Thyroid gland (tissue), 4 donors: ENCODE results near the gene LRCOL1. TPM values are rescaled to one million over a fixed set of nuclear protein-coding genes. Genes with fewer than 3 reads are reported as not detected.

Experiments used
- DNase-seq, 2 donors: peaks; one replicate each; pipeline ENCODE4 v3.0.0-alpha.2; 2019
- H3K27ac ChIP-seq, 3 donors: fragments of 200-600 bp; sonication (generic); 1 replicate in 2 of 3; 2 replicates in 1 of 3; pipeline ENCODE4 v1.5.1; 2016 to 2019; ENCODE audit warnings: mild to moderate bottlenecking in 1 of 3, moderate library complexity in 1 of 3
- H3K27me3 ChIP-seq: fragments of 200-600 bp; sonication (generic); one replicate; pipeline ENCODE4 v1.5.1; 2019
- H3K36me3 ChIP-seq, 2 donors: fragments of 200-600 bp; sonication (generic); one replicate each; pipeline ENCODE4 v1.5.1; 2016 to 2019
- H3K4me1 ChIP-seq, 2 donors: fragments of 200-600 bp; sonication (generic); one replicate each; pipeline ENCODE4 v1.5.1; 2017 to 2019
- H3K4me3 ChIP-seq, 3 donors: fragments of 200-600 bp; sonication (generic); replicated peaks in 1 of 3; 1 replicate in 2 of 3; 2 replicates in 1 of 3; pipeline ENCODE4 v1.5.1; 2016; ENCODE audit warnings: mild to moderate bottlenecking in 1 of 3
- H3K9me3 ChIP-seq: fragments of 200-600 bp; sonication (generic); one replicate; pipeline ENCODE4 v1.5.1; 2017
- POLR2A ChIP-seq, 2 donors: fragments of 450-650 bp; IDR thresholded peaks; one replicate each; pipeline ENCODE4 v1.6.1; 2017; ENCODE audit warnings: antibody characterized with exemption in 2 of 2, mild to moderate bottlenecking in 2 of 2, moderate library complexity in 1 of 2
- WGBS, 2 donors: methylation state at CpG; one replicate each; pipeline ENCODE4 v1.1.5; 2017; 5-methylcytosine and 5-hydroxymethylcytosine counted together
- intact Hi-C: fragments of 100-400 bp; cut with DNase I; formaldehyde crosslinking; loops from one replicate; pipeline ENCODE4 v1.15.1; 2023
- total RNA-seq, 4 donors: library from RNA; depleted of rRNA; stranded (reverse); fragments of >200 nt; gene quantifications; one replicate each; pipeline ENCODE4 v1.2.3, GENCODE V29; 2016
- TF ChIP-seq, protein P1 (sequence below), 6 experiments: fragments of 200-600 bp in 3 of 6; fragments of 450-650 bp in 3 of 6; sonication (generic) in 3 of 6; IDR thresholded peaks; one replicate each; pipeline ENCODE4 v1.5.1; 2016 to 2019; ENCODE audit warnings: antibody characterized with exemption in 6 of 6, mild to moderate bottlenecking in 2 of 6, inconsistent platforms in 1 of 6, moderate library complexity in 1 of 6

LRCOL1 gene
- total RNA-seq, 4 donors from 2014 or later, result 0.89 to 3.2 (median 3.2) TPM; not detected in 1

DNA sequence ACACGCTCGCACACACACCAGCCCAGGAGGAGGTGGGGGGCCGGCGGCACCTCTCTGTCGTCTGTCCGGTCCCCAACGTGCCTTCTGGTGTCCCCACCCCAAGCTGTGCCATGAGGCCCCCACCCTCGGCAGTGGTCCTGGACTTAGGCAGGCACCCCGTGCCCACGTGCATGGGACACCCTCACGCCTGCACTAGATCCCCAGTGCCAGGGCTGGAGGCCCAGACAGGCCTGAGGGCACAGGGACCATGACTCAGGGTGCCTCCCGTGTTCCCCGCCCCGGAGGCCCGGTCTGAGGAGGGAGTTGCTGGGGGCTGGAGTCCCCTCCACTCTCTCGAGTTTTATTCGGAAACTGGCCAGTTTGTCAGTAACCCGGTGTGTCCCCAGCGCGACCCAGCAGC, 38.8 kb downstream of the LRCOL1 start:
- 93% methylated on average over 7 of the region's 20 CpGs; no CpG with 5 or more reads in 1 of the 2 donors for WGBS, 2 donors
- TF ChIP-seq, protein P1, sequence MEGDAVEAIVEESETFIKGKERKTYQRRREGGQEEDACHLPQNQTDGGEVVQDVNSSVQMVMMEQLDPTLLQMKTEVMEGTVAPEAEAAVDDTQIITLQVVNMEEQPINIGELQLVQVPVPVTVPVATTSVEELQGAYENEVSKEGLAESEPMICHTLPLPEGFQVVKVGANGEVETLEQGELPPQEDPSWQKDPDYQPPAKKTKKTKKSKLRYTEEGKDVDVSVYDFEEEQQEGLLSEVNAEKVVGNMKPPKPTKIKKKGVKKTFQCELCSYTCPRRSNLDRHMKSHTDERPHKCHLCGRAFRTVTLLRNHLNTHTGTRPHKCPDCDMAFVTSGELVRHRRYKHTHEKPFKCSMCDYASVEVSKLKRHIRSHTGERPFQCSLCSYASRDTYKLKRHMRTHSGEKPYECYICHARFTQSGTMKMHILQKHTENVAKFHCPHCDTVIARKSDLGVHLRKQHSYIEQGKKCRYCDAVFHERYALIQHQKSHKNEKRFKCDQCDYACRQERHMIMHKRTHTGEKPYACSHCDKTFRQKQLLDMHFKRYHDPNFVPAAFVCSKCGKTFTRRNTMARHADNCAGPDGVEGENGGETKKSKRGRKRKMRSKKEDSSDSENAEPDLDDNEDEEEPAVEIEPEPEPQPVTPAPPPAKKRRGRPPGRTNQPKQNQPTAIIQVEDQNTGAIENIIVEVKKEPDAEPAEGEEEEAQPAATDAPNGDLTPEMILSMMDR (IDR thresholded peaks at IDR 0.05), result no peak
- TF ChIP-seq POLR2A (IDR thresholded peaks at IDR 0.05), result no peak
- no peak for DNase-seq
- Histone ChIP-seq H3K4me1 (no peaks in the 10 kb centered on the region), H3K4me3 (no peak overlapping the region), H3K9me3 (no peaks in the 10 kb centered on the region), H3K36me3 (peaks cover 11 to 20% of the 10 kb centered on the region in 2 donors), H3K27me3 (no peaks in the 10 kb centered on the region), H3K27ac (no peak overlapping the region)
- intact Hi-C loops, result no loop called here

DNA sequence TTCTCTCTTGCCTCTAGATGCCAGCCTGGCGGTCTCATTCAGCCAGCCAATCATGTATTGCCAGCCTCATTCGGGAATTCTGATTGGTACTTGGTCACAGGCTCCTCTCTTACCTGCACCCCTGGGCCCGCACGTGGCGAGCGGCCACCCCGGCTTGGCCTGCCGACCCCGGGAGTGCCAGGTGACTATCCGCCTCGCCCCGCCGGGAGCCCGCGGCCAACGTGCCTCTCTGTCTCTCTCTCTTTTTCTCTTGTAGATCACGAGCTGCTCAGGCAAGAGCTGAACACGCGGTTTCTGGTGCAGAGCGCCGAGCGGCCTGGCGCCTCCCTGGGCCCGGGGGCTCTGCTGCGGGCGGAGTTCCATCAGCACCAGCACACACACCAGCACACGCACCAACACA, 39.3 kb downstream of the LRCOL1 start:
- intact Hi-C loops, result no loop called here
- no peak for DNase-seq
- Histone ChIP-seq H3K9me3 (no peaks in the 10 kb centered on the region), H3K36me3 (peaks cover 8 to 20% of the 10 kb centered on the region in 2 donors), H3K4me1 (no peaks in the 10 kb centered on the region), H3K27ac (no peak overlapping the region), H3K4me3 (no peak overlapping the region), H3K27me3 (no peaks in the 10 kb centered on the region)
- no peak for TF ChIP-seq POLR2A (IDR thresholded peaks at IDR 0.05)
- TF ChIP-seq, protein P1 (IDR thresholded peaks at IDR 0.05), result no peak
- WGBS, 2 donors, result 93 to 97% methylated on average over 23 to 27 of the region's 27 CpGs

- DNase-seq, result no peak
- no peak overlapping the region for H3K4me3 ChIP-seq
- TF ChIP-seq, protein P1 (IDR thresholded peaks at IDR 0.05), result no peak
- TF ChIP-seq POLR2A (IDR thresholded peaks at IDR 0.05), result no peak
- no peaks in the 10 kb centered on the region for H3K4me1 ChIP-seq
- no peaks in the 10 kb centered on the region for H3K9me3 ChIP-seq
- H3K36me3 ChIP-seq, result peaks cover 8 to 20% of the 10 kb centered on the region in 2 donors
- intact Hi-C loops, result no loop called here
- WGBS, 2 donors, result 99 to 100% methylated on average over 11 to 15 of the region's 26 CpGs
- H3K27me3 ChIP-seq, result no peaks in the 10 kb centered on the region
- no peak overlapping the region for H3K27ac ChIP-seq
These were observed 39.7 kb downstream of the LRCOL1 start for GRCh38 chr12:132570635-132571034.

- Histone ChIP-seq H3K36me3 (peaks cover 4 to 14% of the 10 kb centered on the region in 2 donors), H3K4me3 (no peak overlapping the region), H3K4me1 (no peaks in the 10 kb centered on the region), H3K9me3 (no peaks in the 10 kb centered on the region), H3K27me3 (no peaks in the 10 kb centered on the region), H3K27ac (no peak overlapping the region)
- WGBS, 2 donors, result 98 to 100% methylated on average over 7 of the region's 55 CpGs
- intact Hi-C loops, result no loop called here
- TF ChIP-seq, protein P1 (IDR thresholded peaks at IDR 0.05), result no peak
- TF ChIP-seq POLR2A (IDR thresholded peaks at IDR 0.05), result no peak
- no peak for DNase-seq
These were observed 40.4 kb downstream of the LRCOL1 start for GRCh38 chr12:132569856-132570480.

- no peak overlapping the region for H3K27ac ChIP-seq
- no peaks in the 10 kb centered on the region for H3K4me1 ChIP-seq
- no peaks in the 10 kb centered on the region for H3K27me3 ChIP-seq
- H3K9me3 ChIP-seq, result no peaks in the 10 kb centered on the region
- H3K36me3 ChIP-seq, result peaks cover 4 to 7% of the 10 kb centered on the region in 2 donors
- intact Hi-C loops, result no loop called here
- no peak for DNase-seq
- H3K4me3 ChIP-seq, result no peak overlapping the region
- TF ChIP-seq, protein P1 (IDR thresholded peaks at IDR 0.05), result no peak
- no peak for TF ChIP-seq POLR2A (IDR thresholded peaks at IDR 0.05)
- WGBS, 2 donors, result 79 to 85% methylated on average over 11 to 17 of the region's 17 CpGs
These were observed 41.4 kb downstream of the LRCOL1 start for GRCh38 chr12:132568826-132569480.
